OCI-LY1 (cell line): ENCODE data around the gene KLHL35.

ENCODE experiments used
- H2AFZ ChIP-seq: fragments of 200-600 bp; sonication (generic), shearing (Covaris generic); 2 replicates; pipeline ENCODE4 v1.6.0; 2014; ENCODE audit warnings: antibody characterized with exemption, mild to moderate bottlenecking, low read length
- H3F3A ChIP-seq: fragments of 200-600 bp; sonication (generic), shearing (Covaris generic); 2 replicates; pipeline ENCODE4 v1.6.0; 2014; ENCODE audit warnings: mild to moderate bottlenecking, antibody characterized with exemption, low read length, moderate library complexity; ENCODE audit not compliant: insufficient read depth
- H3K27ac ChIP-seq: fragments of 200-600 bp; sonication (generic); 2 replicates; pipeline ENCODE4 v1.5.1; 2014; ENCODE audit warnings: low read length, mixed run types, mild to moderate bottlenecking, low read depth; ENCODE audit not compliant: poor library complexity, severe bottlenecking
- H3K27me3 ChIP-seq: fragments of 200-600 bp; sonication (generic); 2 replicates; pipeline ENCODE4 v1.6.0; 2014; ENCODE audit warnings: antibody characterized with exemption, mild to moderate bottlenecking, low read length, moderate library complexity; ENCODE audit not compliant: insufficient read depth
- H3K36me3 ChIP-seq: fragments of 200-600 bp; sonication (generic); 2 replicates; pipeline ENCODE4 v1.6.1; 2014; ENCODE audit warnings: mild to moderate bottlenecking, antibody characterized with exemption, low read length, moderate library complexity, mixed read lengths; ENCODE audit not compliant: insufficient read depth
- H3K4me1 ChIP-seq: fragments of 200-600 bp; sonication (generic); 2 replicates; pipeline ENCODE4 v1.5.1; 2014; ENCODE audit warnings: mild to moderate bottlenecking, low read length, moderate library complexity; ENCODE audit not compliant: insufficient read depth, severe bottlenecking
- H3K4me2 ChIP-seq: fragments of 200-600 bp; sonication (generic), shearing (Covaris generic); 2 replicates; pipeline ENCODE4 v1.6.1; 2014; ENCODE audit warnings: low read length
- H3K4me3 ChIP-seq: fragments of 200-600 bp; sonication (generic); 2 replicates; pipeline ENCODE4 v1.5.1; 2014; ENCODE audit warnings: low read length, low read depth, mild to moderate bottlenecking, mixed read lengths; ENCODE audit not compliant: poor library complexity, severe bottlenecking
- H3K79me2 ChIP-seq: fragments of 200-600 bp; shearing (Covaris generic); 2 replicates; pipeline ENCODE4 v1.6.1; 2016; ENCODE audit warnings: mixed run types, low read length, mixed read lengths; ENCODE audit not compliant: insufficient read depth
- H3K9ac ChIP-seq: fragments of 200-600 bp; sonication (generic), shearing (Covaris generic); 2 replicates; pipeline ENCODE4 v1.6.1; 2014; ENCODE audit warnings: mild to moderate bottlenecking, low read length, mixed read lengths
- H3K9me2 ChIP-seq: fragments of 200-600 bp; sonication (generic), shearing (Covaris generic); 2 replicates; pipeline ENCODE4 v1.6.1; 2014; ENCODE audit warnings: low read depth, mild to moderate bottlenecking, low read length, mixed read lengths
- H3K9me3 ChIP-seq: fragments of 200-600 bp; shearing (Covaris generic); 2 replicates; pipeline ENCODE4 v1.6.1; 2014; ENCODE audit warnings: low read length, mixed read lengths
- H4K20me1 ChIP-seq: fragments of 200-600 bp; sonication (generic), shearing (Covaris generic); 2 replicates; pipeline ENCODE4 v1.6.0; 2016; ENCODE audit warnings: mild to moderate bottlenecking, low read length; ENCODE audit not compliant: insufficient read depth
- CTCF ChIP-seq: fragments of 200-600 bp; sonication (generic), shearing (Covaris generic); IDR thresholded peaks from 2 replicates; pipeline ENCODE4 v1.5.1; 2017; ENCODE audit warnings: mild to moderate bottlenecking, antibody characterized with exemption, low read length, moderate library complexity, mixed read lengths
- EZH2 ChIP-seq: fragments of 200-600 bp; sonication (generic), shearing (Covaris generic); IDR thresholded peaks from 2 replicates; pipeline ENCODE4 v1.8.0; 2017; ENCODE audit warnings: borderline replicate concordance, mixed run types, mild to moderate bottlenecking, antibody characterized with exemption, low read length, moderate library complexity, mixed read lengths

Gene KLHL35

GRCh38 chr11:75408957-75409219 lies 24.1 kb downstream of the KLHL35 start:
- Histone ChIP-seq H3K9me3 (no peaks in the 10 kb centered on the region), H3K79me2 (0 out of 2 replicates have a peak, but pooled peaks cover under 1% of the 10 kb centered on the region), H3K4me1 (no peaks in the 10 kb centered on the region), H3F3A (no peaks in the 10 kb centered on the region; the same call in 1 of the 2 replicates), H2AFZ (no peak overlapping the region), H3K4me3 (no peak overlapping the region), H3K27ac (no peak overlapping the region), H4K20me1 (peaks cover 3% of the 10 kb centered on the region; the same call in 1 of the 2 replicates), H3K4me2 (no peak overlapping the region), H3K9me2 (no peaks in the 10 kb centered on the region), H3K36me3 (peaks cover 70% of the 10 kb centered on the region), H3K9ac (no peak overlapping the region), H3K27me3 (no peaks in the 10 kb centered on the region)
- TF ChIP-seq CTCF: no peak
- no peak for TF ChIP-seq EZH2

DNA sequence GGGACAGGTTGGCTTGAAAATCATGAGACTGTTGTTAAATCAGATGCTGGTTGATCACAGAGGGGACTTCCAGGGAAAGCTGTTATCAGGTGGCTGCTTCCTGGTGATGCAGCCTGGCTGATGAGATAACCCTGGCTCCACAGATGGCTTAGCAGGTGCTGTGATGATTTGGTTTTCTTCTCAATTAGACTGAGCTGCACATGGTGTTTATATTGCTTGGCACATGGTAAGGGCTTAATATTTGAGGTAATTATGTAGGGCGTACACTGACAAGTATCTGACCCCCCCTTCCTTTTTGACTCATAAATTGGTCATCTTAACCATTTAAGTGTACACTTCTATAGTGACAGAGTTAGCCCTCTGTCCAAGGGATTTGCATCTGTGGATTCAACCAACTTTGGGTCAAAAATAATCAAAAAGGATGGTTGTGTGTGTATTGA lies 26.6 kb downstream of the KLHL35 start:
- H2AFZ ChIP-seq: no peak overlapping the region
- no peak overlapping the region for H3K27ac ChIP-seq
- peaks cover 26% of the 10 kb centered on the region for H3K79me2 ChIP-seq
- H3K36me3 ChIP-seq: peaks cover 73% of the 10 kb centered on the region
- H3K9me3 ChIP-seq: no peaks in the 10 kb centered on the region
- no peaks in the 10 kb centered on the region for H3K27me3 ChIP-seq
- H3K9me2 ChIP-seq: no peaks in the 10 kb centered on the region
- H3K9ac ChIP-seq: no peak overlapping the region
- no peak for TF ChIP-seq CTCF
- peaks cover 12% of the 10 kb centered on the region for H4K20me1 ChIP-seq
- peaks cover 21% of the 10 kb centered on the region for H3K4me1 ChIP-seq
- no peak overlapping the region for H3K4me3 ChIP-seq
- no peak overlapping the region for H3K4me2 ChIP-seq
- no peaks in the 10 kb centered on the region; the same call in 1 of the 2 replicates for H3F3A ChIP-seq

- H3K27ac ChIP-seq: no peak overlapping the region
- H3K4me2 ChIP-seq: no peak overlapping the region
- TF ChIP-seq CTCF (no peak), EZH2 (no peak)
- H3K9ac ChIP-seq: no peak overlapping the region
- H3K9me2 ChIP-seq: no peaks in the 10 kb centered on the region
- peaks cover 91% of the 10 kb centered on the region for H3K36me3 ChIP-seq
- peaks cover 26% of the 10 kb centered on the region for H3K4me1 ChIP-seq
- no peaks in the 10 kb centered on the region; the same call in 1 of the 2 replicates for H3F3A ChIP-seq
- H4K20me1 ChIP-seq: peaks cover 13% of the 10 kb centered on the region
- H3K9me3 ChIP-seq: no peaks in the 10 kb centered on the region
- H2AFZ ChIP-seq: no peak overlapping the region
- H3K27me3 ChIP-seq: no peaks in the 10 kb centered on the region
- no peak overlapping the region for H3K4me3 ChIP-seq
- H3K79me2 ChIP-seq: peaks cover 46% of the 10 kb centered on the region
Measured at GRCh38 chr11:75403983-75404658, 28.9 kb downstream of the KLHL35 start.
